HG02938 (cell line): ENCODE measurements around the gene TGFBR3.

Experiments used
- ATAC-seq: cut with Tn5 transposase; IDR thresholded peaks from one replicate; pipeline ENCODE4 v1.9.1; 2021; ENCODE audit warnings: mild to moderate bottlenecking, moderate library complexity; ENCODE audit not compliant: unreplicated experiment

The TGFBR3 gene

GRCh38 chr1:91699339-91699974 lies 186.5 kb downstream of the TGFBR3 start:
- no peak for ATAC-seq

- no peak for ATAC-seq
Observed at GRCh38 chr1:91697861-91698260, 188.1 kb downstream of the TGFBR3 start.

GRCh38 chr1:91697416-91697815 lies 188.5 kb downstream of the TGFBR3 start:
- peak; percentile 88 for ATAC-seq

- no peak for ATAC-seq
Observed at GRCh38 chr1:91696321-91696720, 189.6 kb downstream of the TGFBR3 start.

- ATAC-seq = no peak
Observed at GRCh38 chr1:91693557-91693956, 192.4 kb downstream of the TGFBR3 start.

- no peak for ATAC-seq
Observed at GRCh38 chr1:91691525-91691924, 194.4 kb downstream of the TGFBR3 start.

GRCh38 chr1:91689641-91690481 lies 196.1 kb downstream of the TGFBR3 start:
- ATAC-seq = no peak

- ATAC-seq = no peak
Observed at GRCh38 chr1:91687452-91687851, 198.5 kb downstream of the TGFBR3 start.

- ATAC-seq = no peak
Observed at GRCh38 chr1:91685994-91686393, 200.0 kb downstream of the TGFBR3 start.

GRCh38 chr1:91684481-91685196 lies 201.3 kb downstream of the TGFBR3 start:
- no peak for ATAC-seq

- no peak for ATAC-seq
Observed at GRCh38 chr1:91683598-91683951, 202.4 kb downstream of the TGFBR3 start.

- no peak for ATAC-seq
Observed at GRCh38 chr1:91682882-91683597, 202.9 kb downstream of the TGFBR3 start.

GRCh38 chr1:91680556-91681155 lies 205.3 kb downstream of the TGFBR3 start:
- ATAC-seq = no peak

GRCh38 chr1:91679446-91679845 lies 206.5 kb downstream of the TGFBR3 start:
- ATAC-seq = no peak

GRCh38 chr1:91676030-91676429 lies 209.9 kb downstream of the TGFBR3 start:
- ATAC-seq = no peak

GRCh38 chr1:91674107-91674506 lies 211.8 kb downstream of the TGFBR3 start:
- ATAC-seq = no peak

- no peak for ATAC-seq
Observed at GRCh38 chr1:91673613-91674012, 212.3 kb downstream of the TGFBR3 start.

- ATAC-seq = no peak
Observed at GRCh38 chr1:91672601-91673161, 213.3 kb downstream of the TGFBR3 start.

- ATAC-seq = no peak
Observed at GRCh38 chr1:91670781-91671180, 215.2 kb downstream of the TGFBR3 start.

GRCh38 chr1:91669584-91670350 lies 216.2 kb downstream of the TGFBR3 start:
- ATAC-seq = no peak
